Measurements from ENCODE around the gene SCAMP5.

DNA sequence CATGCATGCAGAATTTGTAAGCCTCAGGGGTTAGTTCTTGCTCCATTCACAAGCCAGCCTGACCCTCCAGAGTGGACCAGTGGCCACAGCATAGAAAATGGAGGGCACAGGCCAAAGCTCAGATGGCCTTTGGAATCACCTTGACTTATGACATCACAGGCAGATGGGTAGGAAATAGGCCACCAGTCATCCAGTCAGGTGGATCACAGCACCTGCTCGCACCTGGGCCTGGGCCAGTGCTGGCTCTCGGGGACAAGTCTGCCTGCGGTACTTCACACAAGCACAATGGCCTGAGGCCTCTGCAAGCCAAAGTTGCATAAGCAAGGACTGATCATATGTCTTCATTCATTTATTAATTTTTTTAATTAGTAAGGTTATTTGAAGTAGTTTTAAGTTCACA lies 67.3 kb downstream of the SCAMP5 start:
- TF ChIP-seq, protein P1, sequence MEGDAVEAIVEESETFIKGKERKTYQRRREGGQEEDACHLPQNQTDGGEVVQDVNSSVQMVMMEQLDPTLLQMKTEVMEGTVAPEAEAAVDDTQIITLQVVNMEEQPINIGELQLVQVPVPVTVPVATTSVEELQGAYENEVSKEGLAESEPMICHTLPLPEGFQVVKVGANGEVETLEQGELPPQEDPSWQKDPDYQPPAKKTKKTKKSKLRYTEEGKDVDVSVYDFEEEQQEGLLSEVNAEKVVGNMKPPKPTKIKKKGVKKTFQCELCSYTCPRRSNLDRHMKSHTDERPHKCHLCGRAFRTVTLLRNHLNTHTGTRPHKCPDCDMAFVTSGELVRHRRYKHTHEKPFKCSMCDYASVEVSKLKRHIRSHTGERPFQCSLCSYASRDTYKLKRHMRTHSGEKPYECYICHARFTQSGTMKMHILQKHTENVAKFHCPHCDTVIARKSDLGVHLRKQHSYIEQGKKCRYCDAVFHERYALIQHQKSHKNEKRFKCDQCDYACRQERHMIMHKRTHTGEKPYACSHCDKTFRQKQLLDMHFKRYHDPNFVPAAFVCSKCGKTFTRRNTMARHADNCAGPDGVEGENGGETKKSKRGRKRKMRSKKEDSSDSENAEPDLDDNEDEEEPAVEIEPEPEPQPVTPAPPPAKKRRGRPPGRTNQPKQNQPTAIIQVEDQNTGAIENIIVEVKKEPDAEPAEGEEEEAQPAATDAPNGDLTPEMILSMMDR (IDR thresholded peaks at IDR 0.05) = no peak
- TF ChIP-seq ZFX (IDR thresholded peaks at IDR 0.05; ENCODE audit: borderline replicate concordance) = no peak
